Daoy (cell line): ENCODE measurements around the gene GALNT13. TPM values are rescaled to one million over a fixed set of nuclear protein-coding genes. Genes with fewer than 3 reads are reported as not detected.

Experiments used
- DNase-seq: peaks from one replicate; pipeline ENCODE4 v3.0.0-alpha.2; 2015; ENCODE audit warnings: low read depth
- total RNA-seq: library from RNA; depleted of rRNA; stranded (reverse); fragments of >200 nt; shearing (Covaris generic); gene quantifications from 2 replicates; pipeline ENCODE4 v1.2.3, GENCODE V29; 2014

The GALNT13 gene
- total RNA-seq, 1 experiment from 2014 or later: not detected

DNA sequence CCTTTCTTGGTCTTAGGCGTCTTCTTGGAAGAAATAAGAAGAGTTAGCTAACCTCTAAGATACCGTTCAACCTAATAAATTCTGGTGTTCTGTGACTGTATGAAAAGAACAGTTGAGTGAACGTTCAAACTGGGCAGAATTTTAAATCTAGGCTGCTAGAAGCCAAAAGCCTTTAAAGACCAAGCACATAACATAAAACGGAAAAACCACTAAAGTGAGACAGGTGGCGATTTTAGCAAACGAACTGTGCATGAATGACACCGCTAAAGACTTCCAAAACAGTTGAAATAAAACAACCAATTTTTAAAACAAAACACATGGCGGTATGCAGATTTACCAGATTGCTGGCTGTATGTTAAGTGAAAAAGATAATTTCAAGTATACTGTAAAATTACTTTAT is 73.1 kb downstream of the GALNT13 start:
- no peak for DNase-seq

DNA sequence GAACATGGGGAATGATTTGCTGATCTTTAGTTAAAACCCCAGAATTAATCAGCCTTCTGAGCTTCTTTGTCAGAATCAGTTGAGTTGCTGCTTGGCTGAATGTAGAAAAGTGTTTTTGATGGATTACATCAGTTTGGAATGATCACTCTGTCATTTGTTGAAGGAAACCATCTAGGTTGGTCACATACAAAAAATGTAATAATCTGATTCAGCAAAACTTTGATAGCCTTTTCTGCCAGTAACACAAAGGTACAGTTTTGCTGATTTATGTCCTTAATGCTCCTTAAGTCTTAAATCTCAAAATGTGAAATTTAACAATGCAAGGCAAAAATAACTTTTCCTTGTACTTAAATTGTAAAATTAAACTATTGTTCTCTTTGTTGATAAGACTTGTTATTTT is 74.3 kb downstream of the GALNT13 start:
- DNase-seq: no peak

DNA sequence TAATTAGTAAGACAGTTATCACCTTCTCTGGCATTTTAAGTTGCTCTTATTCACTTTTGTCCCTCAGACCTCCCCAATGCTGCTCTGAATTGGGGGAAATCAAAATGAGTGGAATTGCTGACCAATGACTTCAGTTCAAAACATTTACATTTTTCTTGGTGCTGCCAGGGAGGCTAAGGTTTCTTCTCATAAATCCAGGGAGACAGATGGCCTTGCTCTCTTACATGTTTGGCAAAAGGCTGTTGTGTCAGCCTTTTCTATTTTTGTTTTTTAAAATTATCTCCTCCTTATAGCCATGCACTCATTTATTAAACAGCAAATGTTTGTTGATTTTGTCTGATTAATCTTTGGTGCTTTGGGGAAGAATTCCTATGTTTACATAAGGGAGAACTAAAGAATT is 82.0 kb downstream of the GALNT13 start:
- no peak for DNase-seq

DNA sequence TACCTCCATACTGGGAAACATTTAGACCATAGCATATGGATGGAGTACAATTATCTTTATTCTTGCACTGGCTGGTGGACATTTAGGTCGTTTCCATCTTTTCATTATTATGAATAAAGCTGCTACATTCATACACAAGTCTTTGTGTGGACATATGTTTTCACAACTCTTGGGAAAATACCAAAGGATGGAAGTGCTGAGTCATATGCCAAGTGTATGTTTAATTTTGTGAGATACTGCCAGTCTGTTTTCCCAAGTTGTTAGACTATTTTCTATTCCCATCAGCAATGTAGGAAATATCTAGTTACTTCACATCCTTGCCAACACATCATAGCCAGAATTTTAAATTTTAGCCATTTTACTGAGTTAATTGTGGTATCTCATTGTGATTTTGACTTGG is 91.5 kb downstream of the GALNT13 start:
- no peak for DNase-seq

DNA sequence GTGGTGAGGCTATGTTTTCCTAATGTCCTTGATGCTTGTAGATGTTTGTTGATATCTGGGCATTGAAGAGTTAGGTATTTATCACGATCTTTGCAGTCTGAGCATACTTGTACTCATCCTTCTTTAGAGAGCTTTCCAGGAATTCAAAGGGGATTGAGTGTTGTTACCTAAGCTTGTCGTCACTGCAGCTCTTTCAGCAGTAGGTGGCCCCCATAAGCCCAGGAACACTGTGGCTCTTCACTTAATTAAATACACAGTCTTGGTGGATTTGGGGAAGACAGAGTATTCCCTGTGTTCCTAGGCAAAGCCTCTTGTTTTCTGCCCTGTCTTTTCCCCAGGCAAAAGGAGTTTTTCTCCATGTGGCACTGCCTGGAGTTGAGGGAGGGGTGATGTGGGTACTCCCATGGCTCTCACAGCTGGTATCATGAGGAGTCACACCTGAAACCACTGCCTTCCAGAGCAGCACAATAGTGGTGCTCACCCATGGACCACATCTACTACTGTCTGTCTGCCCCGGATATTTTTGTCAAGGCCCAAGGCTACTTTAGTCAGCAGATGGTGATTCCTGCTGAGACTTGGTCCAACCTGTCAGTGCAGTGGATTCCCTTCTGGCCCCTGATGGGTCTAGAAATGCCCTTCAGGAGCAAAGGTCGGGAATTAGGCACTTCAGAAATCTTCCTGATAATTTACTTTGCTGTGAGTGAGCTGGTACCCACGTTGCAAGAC is 95.7 kb downstream of the GALNT13 start:
- no peak for DNase-seq

DNA sequence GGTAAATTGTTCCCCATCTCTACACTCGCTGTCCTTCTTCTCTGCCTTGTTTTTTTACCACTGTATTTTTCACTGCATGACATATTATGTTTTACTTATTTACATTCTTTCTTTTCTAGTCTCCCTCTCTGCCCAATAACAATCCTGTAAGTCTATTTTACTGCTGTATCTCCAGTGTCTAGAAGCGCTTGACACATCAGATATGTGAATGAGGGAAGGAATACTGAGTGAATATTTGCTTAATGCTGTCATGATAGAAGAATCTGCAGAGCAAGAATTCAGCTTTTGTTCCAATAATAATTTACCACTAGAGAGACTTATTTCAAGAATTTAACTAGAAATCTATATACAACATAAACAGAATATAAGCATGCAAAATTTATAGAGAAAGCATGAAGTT is 99.5 kb downstream of the GALNT13 start:
- DNase-seq: no peak

DNA sequence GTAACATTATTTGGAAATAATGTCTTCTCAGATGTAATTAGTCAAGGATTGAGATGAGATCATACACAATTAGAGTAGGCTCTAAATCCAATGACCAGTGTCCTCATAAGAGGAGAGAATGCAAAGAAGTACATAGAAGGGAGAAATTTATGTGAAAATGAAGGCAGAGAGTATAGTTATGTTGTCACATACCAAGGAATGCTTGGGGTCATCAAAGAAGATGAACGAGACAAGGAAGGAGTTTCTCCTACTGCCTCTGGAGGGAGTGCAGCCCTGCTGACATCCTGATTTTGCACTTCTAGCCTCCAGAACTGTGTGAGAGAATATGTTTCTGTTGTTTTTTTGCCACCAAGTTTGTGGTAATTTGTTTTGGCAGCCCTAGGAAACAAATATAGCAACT is 100.1 kb downstream of the GALNT13 start:
- no peak for DNase-seq

DNA sequence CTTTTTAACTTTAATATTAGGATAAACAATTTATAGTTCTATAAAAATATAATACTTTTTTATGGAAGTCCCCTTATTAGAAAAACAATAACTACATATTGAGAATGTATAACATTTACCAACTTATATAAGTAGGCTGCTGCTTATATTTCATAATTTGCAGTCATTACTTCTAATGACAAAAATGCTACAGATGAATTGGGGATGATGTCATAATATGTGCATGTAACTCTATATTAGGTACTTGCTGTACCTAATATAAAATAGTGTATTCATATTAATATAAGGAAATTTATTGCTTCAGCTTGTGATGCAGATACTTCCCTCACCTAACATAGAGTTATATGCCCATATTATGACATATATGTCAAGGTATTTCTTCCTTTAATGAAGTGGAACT is 100.7 kb downstream of the GALNT13 start:
- DNase-seq: no peak

DNA sequence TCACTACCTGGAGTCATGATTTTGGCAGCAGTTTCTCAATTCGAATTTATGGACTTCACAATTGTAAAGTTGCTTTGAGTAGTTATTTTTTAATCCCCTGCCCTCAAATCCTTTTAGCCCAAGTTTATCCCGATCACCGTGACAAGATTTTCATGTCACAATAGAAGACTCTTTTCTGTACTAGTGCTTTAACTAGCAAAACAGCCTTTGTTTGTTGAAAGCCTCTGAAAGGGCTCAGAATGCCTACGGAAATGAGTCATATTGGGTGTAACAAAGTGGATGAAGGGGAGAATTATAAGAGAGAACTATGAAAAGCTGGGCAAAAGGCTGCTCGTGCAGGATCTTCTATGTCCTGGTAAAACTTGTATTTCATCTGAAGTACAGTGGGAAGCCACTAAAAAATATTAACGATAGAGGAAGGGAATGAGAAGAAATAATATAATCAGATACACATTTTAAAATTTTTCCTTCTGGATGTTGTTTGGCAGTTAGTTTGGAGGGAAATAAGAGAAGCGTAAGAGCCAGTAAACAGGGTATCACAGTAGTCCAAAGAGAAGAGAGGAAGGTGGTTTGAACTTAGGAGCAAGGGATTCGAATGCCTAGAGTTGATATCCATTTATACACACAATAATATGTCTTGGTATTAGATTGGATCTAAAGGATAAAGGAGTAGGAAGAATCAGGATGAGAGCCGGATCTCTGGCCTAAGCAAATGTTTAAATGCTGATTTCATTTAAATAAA is 114.9 kb downstream of the GALNT13 start:
- DNase-seq: no peak

DNA sequence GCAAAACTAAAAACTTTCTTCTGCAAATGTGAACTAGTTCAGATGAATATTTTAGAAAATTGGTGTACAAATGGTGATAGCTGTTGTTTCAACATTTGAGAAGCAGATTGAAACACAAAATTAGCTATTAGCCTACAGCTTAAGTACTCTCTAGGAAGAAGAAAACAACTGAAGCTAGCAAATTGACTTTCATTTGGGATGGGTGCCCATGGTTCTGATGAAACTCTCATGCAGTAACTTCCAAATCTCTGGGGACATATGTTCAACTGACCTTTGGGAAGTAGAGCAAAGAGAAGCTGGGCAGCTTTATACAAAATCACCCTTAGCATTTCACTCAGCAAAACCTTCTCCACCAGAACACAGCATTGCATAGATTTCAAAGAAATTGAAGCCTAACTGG is 119.0 kb downstream of the GALNT13 start:
- no peak for DNase-seq

DNA sequence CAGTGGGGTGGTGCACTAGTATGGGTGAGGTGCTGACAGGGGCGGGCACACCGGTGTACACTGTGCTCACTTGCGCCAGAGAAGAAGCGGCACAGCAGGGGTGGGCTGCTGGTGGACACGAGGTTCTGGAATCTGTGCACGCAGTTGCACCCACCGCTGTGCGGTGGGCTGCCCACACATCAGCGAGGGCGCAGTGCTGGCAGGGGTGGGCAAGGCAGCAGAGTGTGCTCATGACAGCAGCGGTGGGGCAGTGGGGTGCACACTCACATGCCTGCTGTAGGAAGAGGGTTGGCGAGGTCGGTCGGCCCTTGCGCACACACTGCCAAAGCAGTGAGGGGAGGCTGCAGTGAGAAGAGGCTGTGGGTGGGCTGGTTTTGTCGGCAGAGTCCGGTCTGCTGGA is 141.8 kb downstream of the GALNT13 start:
- DNase-seq: no peak

DNA sequence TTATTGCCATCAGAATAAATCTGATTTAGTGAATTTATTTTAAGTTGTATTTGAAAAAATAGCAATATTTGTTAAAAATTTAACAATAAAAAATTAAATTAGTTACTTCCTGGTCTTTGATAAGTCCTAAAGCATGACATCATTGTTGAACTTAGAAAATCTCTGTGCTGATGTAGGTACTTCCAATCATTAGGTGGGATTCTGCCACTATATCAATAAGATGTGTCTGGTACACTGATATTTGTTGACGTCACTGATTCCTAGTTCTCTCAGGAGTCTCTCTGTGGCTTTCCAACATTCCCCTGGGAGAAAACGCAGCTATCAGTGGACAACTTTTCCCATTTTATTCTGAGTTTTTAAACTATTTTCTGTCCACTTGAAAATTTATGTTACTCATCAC is 143.5 kb downstream of the GALNT13 start:
- no peak for DNase-seq

DNA sequence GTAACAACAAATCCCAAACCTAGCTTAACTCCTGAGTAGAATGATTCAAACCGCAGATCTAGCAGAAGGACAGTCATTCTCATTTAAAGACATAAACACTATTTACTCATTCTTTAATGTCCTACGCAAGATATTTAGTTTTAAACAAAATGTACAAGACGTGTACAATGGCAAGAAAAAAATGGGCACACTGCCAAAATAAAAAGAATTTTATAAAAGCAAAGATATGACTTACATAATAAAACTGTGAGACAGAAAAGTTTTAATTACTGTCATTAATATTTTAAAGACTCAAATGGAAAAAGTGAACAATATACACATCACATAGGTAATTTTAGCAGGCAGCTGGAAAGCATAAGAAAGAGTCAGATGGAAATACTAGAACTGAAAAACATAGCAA is 157.8 kb downstream of the GALNT13 start:
- no peak for DNase-seq

DNA sequence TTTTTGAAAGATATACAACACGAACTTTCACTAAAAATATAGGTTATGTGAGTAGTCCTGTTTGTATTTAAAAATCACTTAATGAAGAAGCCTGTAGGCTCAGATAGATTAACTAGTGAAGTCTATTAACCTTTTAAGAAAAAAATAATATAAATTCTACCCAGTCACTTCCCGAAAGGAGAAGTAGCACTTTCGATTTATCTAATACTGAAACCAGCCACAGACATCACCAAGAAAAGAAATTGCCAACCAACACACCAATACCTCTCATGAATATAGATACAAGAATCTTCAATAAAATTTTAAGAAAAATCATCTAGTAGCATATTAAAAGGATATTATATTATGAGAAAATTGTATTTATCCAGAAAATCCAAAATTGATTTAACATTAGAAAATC is 160.5 kb downstream of the GALNT13 start:
- no peak for DNase-seq

DNA sequence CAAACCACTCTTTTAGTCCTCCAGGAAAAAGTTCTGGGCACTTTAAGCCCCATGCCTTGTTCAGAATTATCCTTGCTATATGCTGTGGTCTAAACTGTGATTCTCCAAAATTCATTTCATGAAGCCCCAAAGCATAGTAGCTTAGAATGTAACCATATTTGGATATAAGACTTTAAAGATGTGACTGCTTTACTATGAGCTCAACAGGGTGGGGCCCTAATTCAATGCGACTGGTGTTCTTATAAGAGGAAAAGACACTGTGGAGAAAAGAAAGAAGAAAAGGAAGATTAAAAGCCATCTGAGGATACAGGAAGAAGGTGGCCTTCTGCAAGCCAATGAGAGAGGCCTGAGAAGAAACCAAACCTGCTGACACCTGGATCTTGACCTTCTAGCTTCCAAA is 174.8 kb downstream of the GALNT13 start:
- DNase-seq: no peak

DNA sequence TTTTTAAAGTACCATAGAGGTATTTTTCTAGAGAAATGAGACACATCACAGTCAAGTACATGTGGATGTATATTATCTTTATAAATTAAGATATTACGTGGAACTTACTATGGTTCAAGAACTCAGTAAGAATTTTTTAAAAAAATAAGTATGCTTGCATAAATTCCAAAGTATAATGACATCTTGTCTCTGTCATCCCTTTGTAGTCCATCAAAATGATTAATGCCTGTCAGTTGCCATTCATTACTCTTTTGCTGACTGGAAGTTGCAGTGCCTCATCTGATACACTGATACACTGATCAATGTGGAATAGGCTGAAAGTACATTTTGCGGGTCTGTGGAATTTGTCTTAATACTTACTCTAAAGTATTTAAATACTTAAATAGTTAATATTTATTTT is 177.2 kb downstream of the GALNT13 start:
- no peak for DNase-seq

DNA sequence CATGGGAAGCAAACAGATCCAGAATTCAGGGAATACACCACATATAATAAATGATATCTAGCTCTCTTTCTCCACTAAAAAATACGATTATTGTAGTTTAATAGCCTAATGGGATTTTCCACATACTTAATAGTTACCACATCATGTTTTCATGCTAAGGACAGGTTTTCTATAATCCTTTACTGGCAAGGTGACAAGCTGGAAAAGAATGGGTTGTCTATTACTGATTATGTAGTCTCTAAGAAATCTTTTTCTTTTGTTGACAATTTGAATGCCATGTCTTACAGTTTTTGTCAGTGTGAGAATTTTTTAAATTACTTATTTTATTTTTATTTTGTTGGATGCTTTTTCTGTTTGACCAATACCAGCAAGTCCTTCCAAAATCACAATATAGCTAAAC is 177.8 kb downstream of the GALNT13 start:
- DNase-seq: no peak

DNA sequence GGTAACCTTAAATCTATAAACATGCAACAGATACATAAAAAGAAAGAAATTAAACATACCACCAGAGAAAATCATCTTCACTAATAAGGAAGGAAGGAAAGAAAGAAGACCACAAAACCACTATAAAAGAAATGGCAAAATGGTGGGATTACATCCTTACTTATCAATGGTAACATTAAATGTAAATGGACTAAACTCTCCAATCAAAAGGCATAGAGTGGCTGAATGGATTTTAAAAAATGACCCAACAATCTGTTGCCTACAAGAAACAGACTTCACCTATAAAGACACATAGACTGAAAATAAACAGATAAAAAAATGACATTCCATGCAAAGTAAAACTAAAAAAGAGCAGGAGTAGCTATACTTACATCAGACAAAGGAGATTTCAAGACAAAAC is 195.4 kb downstream of the GALNT13 start:
- DNase-seq: no peak

DNA sequence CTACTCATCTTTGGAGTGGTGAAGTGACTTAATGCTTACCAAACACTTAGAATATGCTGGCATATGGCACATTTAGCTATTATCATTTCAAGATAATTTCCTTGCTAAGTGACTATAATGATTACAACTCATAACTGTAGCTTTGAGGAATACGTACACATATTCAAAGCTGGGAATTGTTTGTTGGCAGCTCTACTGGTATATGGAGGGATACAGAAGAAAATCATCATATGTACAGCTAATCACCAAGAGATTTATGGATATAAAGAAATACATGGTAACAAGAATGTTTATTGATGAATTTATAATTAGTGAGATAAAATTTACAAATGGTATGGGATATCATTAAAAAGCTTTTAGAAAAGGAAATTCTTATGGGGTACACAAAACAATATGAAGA is 207.2 kb downstream of the GALNT13 start:
- DNase-seq: no peak

DNA sequence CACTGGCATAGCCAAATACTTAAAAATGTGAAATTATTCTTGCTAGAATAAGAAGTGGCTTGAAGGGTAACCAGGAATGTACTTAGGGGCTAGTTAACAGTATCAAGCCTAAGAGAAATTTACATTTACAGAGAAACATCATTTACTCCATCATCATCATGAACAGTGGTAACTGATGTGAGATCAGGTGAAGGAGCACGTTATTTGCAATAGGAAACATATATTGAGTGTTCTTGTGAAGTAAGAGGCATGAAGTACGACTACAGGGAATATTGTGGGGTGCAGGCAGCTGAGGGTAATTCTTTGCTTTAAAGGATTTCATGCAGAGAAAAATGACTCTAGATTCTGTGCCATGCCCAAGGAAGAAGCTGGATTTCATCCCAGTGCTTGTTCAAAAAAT is 220.8 kb downstream of the GALNT13 start:
- no peak for DNase-seq

DNA sequence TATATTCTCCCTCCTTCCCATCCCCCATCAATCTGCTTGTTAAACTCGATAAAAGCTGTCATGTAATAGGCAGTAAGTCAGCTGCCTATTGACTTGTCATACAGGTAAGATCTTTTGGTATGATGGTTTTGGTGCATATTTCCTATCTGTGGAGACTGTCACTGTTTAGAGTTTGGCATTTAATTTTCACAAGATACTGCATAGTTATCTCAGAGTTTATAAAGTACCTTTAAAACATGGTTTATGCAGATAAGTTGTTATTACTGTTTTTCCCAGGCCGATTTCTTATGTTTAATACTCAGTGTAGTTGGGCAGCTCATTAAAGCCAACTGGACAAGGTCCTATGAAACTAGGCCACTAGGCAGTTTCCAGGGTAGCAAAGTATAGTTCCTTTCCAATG is 222.1 kb downstream of the GALNT13 start:
- no peak for DNase-seq

DNA sequence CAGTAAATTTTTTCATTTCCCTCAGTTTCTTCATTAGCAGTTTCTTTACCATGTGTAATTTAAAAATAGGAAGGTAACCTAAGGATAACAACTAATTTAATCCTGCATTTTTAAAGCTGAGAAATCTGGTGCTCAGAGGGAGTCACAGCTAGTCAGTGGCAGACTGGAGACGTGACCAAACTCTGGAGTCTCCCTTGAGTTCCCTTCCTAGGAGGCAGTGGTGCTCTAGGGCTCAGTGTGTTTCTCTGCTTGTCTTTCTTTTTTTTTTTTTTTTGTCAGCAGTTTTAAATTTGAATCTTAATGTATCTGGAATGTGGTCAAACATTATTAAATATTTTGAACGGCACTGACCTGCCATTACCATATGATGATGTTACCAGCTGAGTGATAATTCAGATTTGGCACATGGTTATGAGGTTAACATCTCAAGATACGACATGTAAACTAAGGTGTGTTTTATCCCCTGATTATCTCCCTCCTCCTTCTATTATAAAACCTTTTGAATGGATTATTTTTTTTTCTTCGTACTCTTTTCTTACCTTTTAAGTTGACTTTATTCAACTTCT is 226.2 kb downstream of the GALNT13 start:
- DNase-seq: no peak

DNA sequence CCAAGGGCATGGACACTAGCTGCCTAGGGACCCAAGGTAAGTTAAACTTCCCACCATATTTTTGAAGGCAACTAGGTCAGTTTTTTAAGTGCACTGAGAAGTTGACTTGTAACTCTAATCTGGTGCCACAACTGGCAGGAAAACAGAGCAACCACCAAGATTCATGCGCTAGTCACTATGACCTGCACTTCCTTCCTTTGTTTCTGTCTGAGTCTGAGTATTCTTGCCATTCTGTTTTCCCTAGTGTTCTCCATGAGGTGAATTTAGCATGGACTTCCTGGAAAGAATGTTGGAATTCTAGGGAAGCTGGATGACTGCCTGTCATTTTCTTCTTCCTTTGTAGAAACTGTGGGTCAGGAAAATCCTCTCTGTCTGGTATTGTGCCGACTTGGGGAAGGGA is 249.0 kb downstream of the GALNT13 start:
- DNase-seq: no peak
